OCI-M2 (cell line): Measurements from ENCODE around the gene CADM2.
"Not testable (repeated sequence)": the region's sequence is repeated elsewhere in the genome, so short reads cannot be mapped to it uniquely, and the experiment has no call there.

Source experiments
- DNase-seq: peaks from one replicate; lab custom pipeline; 2025; ENCODE audit not compliant: unreplicated experiment; lab: John Stamatoyannopoulos, UW

CADM2 gene

GRCh38 chr3:84958495-84959469, at the start of gene CADM2:
CADM2 (plus strand) TSS chr3:84958989.
- DNase-seq: peak; percentile 51

DNA sequence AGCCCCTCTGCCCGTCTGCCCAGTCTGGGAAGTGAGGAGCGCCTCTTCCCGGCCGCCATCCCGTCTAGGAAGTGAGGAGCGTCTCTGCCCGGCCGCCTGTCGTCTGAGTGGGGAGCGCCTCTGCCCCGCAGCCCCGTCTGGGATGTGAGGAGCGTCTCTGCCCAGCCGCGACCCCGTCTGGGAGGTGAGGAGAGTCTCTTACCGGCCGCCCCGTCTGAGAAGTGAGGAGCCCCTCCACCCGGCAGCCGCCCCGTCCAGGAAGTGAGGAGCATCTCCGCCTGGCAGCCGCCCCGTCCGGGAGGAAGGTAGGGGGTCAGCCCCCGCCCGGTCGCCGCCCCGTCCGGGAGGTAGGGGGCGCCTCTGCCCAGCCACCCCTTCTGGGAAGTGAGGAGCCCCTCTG, 40.2 kb upstream of the CADM2 start:
- DNase-seq: not testable (repeated sequence)

GRCh38 chr3:84922682-84923081, 36.1 kb upstream of the CADM2 start:
- no peak for DNase-seq

- DNase-seq: no peak
These were observed 33.2 kb upstream of the CADM2 start for GRCh38 chr3:84925571-84925970.

GRCh38 chr3:84943379-84943778, 15.4 kb upstream of the CADM2 start:
- DNase-seq: no peak

- DNase-seq: no peak
These were observed 12.5 kb upstream of the CADM2 start for GRCh38 chr3:84946240-84946639.

GRCh38 chr3:84959470-84960271, 882 bp downstream of the CADM2 start:
- DNase-seq: no peak

- no peak for DNase-seq
These were observed 1.8 kb downstream of the CADM2 start for GRCh38 chr3:84960581-84960980.

DNA sequence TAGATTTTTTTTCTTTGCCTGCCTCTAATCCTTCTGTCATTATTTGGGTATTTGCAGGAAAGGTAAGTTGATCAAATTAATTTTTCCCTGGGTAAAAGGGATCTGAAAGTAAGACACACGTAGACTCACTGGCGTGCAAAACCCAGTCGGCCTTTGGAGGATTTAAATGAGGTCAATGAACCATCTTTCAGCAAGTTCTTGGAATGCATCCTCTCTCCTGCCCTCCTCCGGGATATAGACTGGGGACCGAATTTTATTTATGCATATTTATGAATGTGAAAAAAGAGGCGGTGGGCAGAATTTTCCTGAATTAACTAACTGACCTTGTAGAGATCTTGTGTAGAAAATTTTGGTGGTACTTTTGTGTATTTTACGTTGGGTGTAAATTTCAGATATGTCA, 2.2 kb downstream of the CADM2 start:
- no peak for DNase-seq

DNA sequence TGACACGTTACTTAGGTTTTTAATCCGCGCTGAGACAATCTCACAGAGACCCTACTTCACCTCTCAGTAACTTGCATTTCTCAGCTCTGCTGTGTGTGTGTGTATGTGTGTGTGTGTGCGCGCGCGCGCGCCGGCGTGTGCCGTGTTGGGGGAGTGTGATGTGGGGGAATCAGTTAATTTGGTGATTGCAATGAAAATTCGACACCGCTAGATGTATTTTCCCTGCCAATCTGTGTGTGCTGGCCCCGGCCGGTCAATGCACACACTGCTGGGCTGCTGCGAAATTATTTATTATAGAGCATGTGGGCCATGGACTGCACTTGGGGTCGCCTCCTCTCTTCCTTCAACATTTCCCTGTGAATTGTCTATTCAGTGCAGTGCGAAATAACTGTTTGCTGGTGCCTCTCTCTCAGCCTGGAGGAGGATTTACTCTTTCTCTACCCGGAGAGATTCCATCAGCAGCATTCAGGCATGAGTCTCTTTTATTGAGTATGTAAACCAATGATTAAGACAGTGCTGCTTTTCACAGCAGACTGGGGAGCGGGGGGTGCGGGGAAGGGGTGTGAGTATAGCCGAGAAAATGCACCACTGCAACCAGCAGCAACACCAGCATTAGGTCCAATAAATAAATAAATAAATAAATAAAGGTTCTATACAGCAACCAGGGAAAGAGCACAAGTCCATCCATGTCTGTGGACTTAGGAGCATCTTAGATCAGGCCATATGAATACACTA, 2.9 kb downstream of the CADM2 start:
- no peak for DNase-seq

GRCh38 chr3:84962415-84962814, 3.6 kb downstream of the CADM2 start:
- no peak for DNase-seq

- DNase-seq: no peak
These were observed 4.3 kb downstream of the CADM2 start for GRCh38 chr3:84963137-84963536.

DNA sequence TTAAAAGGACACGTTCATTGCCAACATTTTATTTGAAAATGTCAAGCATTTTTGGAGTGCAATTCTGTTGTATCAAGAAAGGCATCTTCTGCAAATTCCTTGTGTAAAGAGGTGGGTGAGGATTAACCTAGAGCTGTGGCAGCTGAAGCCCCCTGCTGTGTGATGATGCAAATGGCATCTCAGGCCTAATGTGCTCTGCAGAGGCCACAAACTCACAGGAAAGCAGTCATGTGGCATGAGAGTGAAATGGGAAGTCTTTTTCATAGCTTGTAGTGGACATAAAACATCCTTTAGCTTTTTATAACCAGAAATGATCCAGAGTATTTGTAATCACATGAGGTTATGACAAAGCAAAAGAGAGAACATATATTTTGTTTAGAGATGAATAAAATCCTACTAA, 6.4 kb downstream of the CADM2 start:
- no peak for DNase-seq

DNA sequence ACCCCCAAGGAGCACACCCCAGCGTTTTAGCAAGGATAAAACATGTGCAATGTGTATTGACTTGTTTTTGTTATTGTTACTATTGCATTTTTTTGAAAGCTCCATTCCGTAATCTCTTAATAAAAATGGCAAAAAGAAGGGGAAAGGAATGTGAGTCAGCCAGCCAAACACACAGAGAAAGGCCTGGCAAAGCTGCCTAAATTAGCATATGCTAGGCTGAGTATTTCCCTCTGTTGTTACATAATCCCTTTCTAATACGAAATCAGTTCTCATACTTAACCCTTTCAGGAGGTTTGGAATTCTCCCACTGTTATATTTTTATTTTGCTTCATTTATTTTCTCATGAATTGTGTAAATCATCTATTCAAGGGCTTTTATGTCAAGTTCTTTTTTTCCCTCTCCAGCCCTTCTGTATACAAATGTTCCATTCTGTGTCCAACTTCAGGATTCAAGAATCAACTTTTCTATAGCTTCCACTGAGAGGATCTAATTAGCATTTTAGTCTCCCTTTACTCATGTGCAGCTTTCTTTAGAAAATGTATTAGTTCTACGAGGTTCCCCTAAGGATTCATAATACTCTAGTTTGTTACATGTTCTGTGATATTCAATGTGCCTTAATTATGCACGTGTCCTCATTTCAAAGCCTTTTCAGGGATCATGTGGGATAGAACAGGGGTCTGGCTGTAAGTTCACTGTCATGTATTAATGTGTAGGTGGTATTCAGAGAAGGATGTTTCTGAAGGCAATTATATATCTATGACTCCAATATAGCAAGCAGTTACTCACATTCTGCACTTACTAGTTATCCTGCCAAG, 9.2 kb downstream of the CADM2 start:
- no peak for DNase-seq

DNA sequence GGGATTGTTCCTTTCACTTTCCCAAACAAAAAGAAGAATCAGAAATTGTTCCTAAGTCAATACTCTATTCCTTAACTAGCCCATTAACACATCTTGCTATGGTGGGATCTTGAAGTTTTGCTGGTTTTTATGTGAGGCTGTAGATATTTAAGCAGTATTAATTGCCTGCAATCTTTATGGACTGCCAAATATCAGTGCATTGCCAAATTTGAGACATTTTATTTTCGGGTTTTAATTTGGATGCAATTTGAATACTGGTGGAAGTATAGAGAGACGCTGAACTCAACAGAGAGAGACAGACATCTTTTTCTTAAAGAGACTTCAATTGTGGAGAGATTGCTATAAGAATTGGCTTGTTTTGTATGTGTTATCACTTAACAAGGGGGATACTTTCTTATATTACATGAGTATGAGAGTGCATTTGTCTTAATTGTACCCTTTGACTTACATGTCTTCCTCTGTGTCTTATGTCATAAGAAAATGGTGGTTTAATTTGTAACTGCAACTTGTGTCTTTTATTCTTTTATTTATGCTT, 10.0 kb downstream of the CADM2 start:
- DNase-seq: no peak

- DNase-seq: no peak
These were observed 15.6 kb downstream of the CADM2 start for GRCh38 chr3:84974347-84974746.

DNA sequence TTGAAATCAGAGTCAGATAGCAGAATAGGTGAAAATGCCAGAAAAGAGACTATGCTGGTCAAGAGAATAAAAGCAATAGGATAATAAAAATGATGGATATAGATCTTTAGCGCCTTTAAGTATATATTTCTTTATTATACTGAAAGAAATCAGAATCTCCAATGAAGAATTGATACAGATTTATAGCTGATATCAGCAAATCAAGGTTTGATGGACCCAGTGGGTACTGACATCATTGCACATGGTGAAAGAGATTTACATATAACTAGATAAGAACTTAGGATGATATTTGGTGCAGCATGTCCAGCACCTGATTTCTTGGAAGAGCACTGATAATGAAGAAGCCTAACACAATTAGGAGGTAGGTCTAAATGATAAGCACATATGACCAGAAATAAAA, 18.2 kb downstream of the CADM2 start:
- DNase-seq: no peak

DNA sequence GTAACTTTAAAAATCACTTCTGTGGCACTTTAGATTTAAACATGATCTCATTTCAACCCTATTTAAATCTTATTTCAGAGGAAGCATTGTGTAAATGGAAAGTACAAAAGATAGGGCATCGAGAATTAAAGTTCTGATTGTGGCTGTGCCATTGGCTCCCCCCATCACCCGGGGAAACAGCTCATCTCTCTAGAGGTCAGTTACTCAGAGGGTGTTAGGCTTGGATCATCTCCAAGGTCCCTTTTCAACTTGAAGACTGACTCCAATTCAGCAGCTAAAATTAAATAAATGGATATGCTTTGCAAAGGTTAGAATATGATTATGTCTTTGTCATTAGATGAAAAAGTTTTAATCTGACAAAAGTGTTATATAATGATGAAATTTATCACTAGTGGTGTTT, 20.1 kb downstream of the CADM2 start:
- no peak for DNase-seq

- DNase-seq: no peak
These were observed 21.2 kb downstream of the CADM2 start for GRCh38 chr3:84980011-84980410.

DNA sequence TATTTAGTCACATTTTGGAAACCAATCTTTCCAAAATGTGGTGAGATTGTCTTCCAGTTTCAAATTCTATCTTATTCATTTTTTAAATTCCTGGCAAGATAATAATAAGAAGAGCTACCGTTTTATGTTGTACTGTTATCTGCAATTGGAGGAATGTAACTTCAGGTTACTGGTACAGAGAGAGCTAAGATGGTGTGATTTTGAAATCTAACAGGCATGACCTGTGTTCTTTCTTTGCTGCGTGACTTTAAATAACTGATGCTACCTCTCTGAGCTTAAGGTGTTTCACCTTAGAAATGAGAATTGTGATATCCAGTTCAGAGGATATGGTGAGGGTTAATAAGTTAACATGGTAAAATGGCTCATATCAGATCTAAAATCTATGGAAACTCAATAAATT, 21.7 kb downstream of the CADM2 start:
- DNase-seq: no peak
